Measurements from ENCODE around the gene LEMD2.

DNA sequence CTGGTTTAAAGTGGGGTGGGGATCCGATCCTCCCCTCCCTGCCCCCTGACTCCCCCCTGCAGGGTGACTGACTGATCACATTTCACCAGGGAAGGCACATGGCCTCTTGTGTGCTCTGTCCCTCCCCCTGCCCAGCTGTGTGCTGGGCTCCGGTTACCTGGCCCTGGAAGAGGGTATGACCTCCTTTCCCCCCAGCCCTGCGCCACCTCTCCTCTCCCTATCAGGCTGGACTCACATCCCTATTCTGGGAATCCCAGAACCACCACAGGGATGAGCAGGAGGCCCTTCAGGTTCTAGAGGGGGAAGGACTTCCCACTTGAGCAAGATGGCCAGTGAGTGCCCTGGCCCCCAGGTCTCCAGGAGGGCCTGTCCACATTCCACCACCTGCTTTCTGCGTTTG is 40.1 kb downstream of the LEMD2 start:
- TF ChIP-seq, protein P1, sequence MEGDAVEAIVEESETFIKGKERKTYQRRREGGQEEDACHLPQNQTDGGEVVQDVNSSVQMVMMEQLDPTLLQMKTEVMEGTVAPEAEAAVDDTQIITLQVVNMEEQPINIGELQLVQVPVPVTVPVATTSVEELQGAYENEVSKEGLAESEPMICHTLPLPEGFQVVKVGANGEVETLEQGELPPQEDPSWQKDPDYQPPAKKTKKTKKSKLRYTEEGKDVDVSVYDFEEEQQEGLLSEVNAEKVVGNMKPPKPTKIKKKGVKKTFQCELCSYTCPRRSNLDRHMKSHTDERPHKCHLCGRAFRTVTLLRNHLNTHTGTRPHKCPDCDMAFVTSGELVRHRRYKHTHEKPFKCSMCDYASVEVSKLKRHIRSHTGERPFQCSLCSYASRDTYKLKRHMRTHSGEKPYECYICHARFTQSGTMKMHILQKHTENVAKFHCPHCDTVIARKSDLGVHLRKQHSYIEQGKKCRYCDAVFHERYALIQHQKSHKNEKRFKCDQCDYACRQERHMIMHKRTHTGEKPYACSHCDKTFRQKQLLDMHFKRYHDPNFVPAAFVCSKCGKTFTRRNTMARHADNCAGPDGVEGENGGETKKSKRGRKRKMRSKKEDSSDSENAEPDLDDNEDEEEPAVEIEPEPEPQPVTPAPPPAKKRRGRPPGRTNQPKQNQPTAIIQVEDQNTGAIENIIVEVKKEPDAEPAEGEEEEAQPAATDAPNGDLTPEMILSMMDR (optimal IDR thresholded peaks at IDR 0.05 in 1 of 3, IDR thresholded peaks at IDR 0.05 in 1 of 3, conservative IDR thresholded peaks at IDR 0.05 in 1 of 3; ENCODE audit: extremely low read depth in 1 of 3, insufficient read depth in 2 of 3, low read length in 3 of 3) = no peak
- no peak for TF ChIP-seq EZH2 (IDR thresholded peaks at IDR 0.05; ENCODE audit: low read length)

All from keratinocyte (primary cell).